ENCODE results near the gene FTH1. TPM values are rescaled to one million over a fixed set of nuclear protein-coding genes. Genes with fewer than 3 reads are reported as not detected.

The FTH1 gene
- total and polyA plus RNA-seq, 2 of the 13 experiments (the other 11 are each of a cell fraction or from before 2014, with no cell fraction given), result 607 to 760 TPM

DNA sequence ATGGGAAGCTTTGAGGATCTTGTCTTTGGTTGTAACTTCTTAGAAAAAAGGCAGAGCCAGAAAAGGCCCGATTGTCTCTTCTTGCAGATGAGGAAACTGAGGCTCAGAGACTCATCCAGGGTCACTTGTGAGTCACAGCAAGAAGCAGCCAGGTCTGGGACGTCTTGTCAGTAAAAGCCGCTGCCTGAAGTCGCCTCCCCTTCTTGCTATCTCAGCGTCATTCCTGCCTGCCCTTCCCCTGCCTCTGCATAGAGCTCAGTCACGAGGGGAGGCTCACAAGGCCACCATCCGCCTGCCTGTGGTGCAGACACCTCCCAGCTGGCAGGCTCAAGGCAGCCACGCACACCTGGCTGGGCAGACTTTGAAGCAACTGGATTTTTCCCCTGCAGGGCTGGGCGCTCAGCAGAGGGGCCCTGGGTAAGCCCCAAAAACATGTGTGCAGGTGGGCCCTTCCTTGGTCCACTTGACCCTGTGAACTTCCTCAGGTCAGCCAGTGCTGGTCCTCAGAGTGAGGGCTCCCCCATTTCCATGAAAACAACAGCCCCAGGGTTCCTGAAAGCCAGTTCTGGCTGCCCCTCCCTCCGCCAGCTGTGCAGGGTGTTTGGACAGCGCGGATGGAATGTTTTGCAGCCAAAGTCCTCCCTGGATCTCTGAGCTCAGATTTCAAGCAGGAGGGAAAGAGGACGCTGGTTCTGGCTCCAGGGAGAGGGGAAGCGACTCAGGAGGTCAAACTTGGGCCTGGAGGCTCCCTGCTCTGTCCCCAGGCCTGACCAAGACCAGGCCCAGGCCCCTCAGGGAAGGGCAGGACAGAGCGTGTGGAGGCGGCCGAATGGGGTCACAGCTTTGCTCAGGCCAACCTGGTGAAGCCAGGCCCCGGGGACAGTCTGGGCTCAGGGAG, 44.0 kb downstream of the FTH1 start (continued):
- peak; percentile 63 for TF ChIP-seq ZNF781 (CRISPR knock-in tag; IDR thresholded peaks at IDR 0.05; ENCODE audit: borderline replicate concordance, not compliant biosample characterization)
- TF ChIP-seq PATZ1 (CRISPR knock-in tag; IDR thresholded peaks at IDR 0.05), result peak; percentile 93
- peak; percentile 80 for TF ChIP-seq YEATS4 (CRISPR knock-in tag; IDR thresholded peaks at IDR 0.05; ENCODE audit: borderline replicate concordance)
- peak; percentile 99 for TF ChIP-seq TFAP4 (IDR thresholded peaks at IDR 0.05; ENCODE audit: borderline replicate concordance, low read depth)
- 0 out of 2 replicates have a peak, but pooled peaks have one; percentile 7 for TF ChIP-seq ELF3 (CRISPR knock-in tag; IDR thresholded peaks at IDR 0.05)
- no peak for TF ChIP-seq ZNF44 (CRISPR knock-in tag; IDR thresholded peaks at IDR 0.05)
- TF ChIP-seq ZNF552 (CRISPR knock-in tag; IDR thresholded peaks at IDR 0.05; ENCODE audit: borderline replicate concordance), result 0 out of 2 replicates have a peak, but pooled peaks have one; percentile 37
- peak; percentile 73 for TF ChIP-seq SPEN (CRISPR knock-in tag; IDR thresholded peaks at IDR 0.05; ENCODE audit: low read depth)
- TF ChIP-seq DR1 (CRISPR knock-in tag; IDR thresholded peaks at IDR 0.05), result 0 out of 2 replicates have a peak, but pooled peaks have one; percentile 42
- TF ChIP-seq PRDM10 (CRISPR knock-in tag; IDR thresholded peaks at IDR 0.05; ENCODE audit: low read depth), result peak; percentile 80
- TF ChIP-seq SIX1 (CRISPR knock-in tag; IDR thresholded peaks at IDR 0.05; ENCODE audit: borderline replicate concordance), result peak; percentile 95
- peak; percentile 97 for TF ChIP-seq PHF21A (CRISPR knock-in tag; IDR thresholded peaks at IDR 0.05)
- TF ChIP-seq ZBTB3 (CRISPR knock-in tag; IDR thresholded peaks at IDR 0.05; ENCODE audit: borderline replicate concordance, low read depth), result peak; percentile 77; the same call in 1 of the 2 replicates
- 0 out of 2 replicates have a peak, but pooled peaks have one; percentile 63 for TF ChIP-seq KLF12 (CRISPR knock-in tag; IDR thresholded peaks at IDR 0.05; ENCODE audit: borderline replicate concordance)
- TF ChIP-seq SOX5 (CRISPR knock-in tag; IDR thresholded peaks at IDR 0.05; ENCODE audit: borderline replicate concordance), result peak; percentile 34; the same call in 1 of the 2 replicates
- 0 out of 2 replicates have a peak, but pooled peaks have one; percentile 30 for TF ChIP-seq ZNF879 (CRISPR knock-in tag; IDR thresholded peaks at IDR 0.05)
- TF ChIP-seq ZNF33B (CRISPR knock-in tag; IDR thresholded peaks at IDR 0.05), result peak; percentile 70; the same call in 1 of the 2 replicates
- peak; percentile 54 for TF ChIP-seq AGO1 (IDR thresholded peaks at IDR 0.05; ENCODE audit: low read depth, low read length, poor library complexity, severe bottlenecking)
- TF ChIP-seq ZNF138 (CRISPR knock-in tag; IDR thresholded peaks at IDR 0.05; ENCODE audit: low read depth), result peak; percentile 86; the same call in 1 of the 2 replicates

Data from HepG2 (cell line).